GM20431 (cell line): ENCODE results near the gene ADCY7.
"Not testable (repeated sequence)": the region's sequence is repeated elsewhere in the genome, so short reads cannot be mapped to it uniquely, and the experiment has no call there.

Source experiments
- in situ Hi-C: fragments of 300-500 bp; cut with MseI, MboI; formaldehyde crosslinking; loops from one replicate; pipeline ENCODE4 v1.15.0; 2020; ENCODE audit warnings: low sequenced_read_pairs; ENCODE audit not compliant: unreplicated experiment

Gene ADCY7

DNA sequence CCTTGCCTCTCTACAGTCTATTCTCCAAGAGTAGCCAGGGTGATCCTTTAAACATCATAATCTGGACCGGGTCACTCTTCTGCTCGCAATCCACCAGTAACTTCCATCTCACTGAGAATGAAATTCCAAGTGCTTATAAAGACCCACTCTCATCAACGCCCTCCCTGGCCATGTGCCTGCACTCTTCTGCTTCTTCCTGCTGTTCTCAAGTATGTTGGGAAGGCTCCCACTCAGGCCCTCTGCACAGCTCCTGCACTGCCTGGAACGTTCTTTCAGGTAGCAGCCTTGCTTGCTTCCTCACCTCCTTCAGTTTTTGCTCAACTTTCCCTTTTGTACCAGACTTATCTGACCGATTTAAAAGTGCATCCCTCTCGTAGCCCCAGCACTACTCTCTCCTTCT lies 58.0 kb downstream of the ADCY7 start:
- in situ Hi-C loops: no loop called here

DNA sequence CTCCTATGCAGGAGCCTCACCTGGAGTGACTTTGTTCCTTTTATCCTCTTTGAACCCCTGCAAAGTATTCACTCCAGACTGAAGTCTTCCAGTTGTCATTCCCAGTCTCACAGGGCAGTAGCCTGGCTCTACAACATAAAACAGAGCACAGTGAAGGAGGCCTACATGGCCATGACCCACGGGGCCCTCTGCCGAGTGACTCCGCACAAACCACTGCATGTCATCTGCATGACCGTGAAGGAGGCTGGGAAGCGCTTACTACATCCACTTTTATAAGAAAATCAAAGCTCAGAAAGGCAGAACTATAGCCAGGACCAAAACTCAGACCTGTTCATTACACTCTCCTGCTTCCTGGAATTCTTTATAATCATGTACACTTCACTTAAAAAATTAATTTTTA lies 59.9 kb downstream of the ADCY7 start:
- in situ Hi-C loops: no loop called here

DNA sequence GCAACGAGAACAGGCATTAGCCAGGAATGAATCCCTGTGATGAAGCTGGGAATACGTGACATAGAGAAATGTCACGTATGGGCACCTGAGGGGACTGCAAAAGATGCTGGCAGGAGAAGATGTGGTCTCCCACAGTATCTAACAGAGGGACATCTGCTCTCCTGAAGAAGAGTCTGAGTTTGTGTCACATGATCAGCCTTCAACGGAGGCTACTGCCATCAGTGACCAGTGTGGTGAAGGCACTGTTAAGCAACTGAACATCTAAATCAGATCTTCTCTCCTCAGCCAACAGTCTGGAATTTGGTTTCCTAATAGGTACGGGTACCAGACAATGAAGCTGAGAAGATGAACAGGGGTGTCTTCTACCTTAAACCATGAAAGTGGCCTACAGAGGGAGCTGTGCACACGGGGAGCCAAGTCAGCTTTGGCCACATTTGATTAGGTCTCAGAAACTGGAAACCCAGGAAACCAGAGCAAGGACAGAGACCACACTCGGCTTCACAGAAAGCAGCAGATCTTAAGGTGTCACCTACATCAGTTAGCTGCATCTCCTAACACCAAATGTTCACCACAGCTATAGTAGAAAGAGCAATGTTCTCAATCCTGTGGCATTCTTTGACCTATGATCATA lies 60.6 kb downstream of the ADCY7 start:
- in situ Hi-C loops: no loop called here

DNA sequence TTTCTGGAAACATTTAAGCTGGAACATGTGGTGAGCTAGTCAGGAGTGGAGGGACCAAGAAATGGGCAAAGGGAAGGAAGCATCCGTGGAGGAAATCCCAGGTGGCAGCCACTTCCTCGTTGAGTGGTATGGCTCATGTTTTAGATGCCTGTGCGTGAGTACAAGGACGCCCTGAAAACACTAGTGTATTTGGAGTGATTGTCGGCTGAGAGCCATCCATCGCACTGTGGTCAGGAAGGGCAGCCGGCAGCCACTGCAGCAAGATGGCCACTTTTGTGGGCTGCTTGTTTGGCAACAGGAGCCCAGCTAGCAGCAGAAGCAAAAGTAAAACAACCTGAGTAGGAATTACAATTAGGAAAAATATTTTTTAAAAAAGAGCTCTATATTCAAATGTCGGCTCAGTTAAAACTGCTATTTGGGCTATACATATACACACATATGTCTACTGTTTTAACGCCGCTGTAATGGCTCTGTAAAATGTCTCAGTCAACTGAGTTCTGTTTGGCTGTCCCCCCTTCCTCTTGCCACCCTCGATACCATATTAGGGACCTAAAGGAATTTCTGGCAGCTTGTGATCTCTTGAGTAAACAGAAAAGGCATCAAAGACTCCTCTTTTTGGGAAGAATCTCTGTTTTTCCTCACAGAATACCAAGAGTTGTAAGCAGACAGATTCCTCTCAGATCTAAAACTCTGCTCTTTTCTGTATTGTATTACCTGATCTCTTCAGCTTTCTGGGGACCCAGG lies 63.3 kb downstream of the ADCY7 start:
- in situ Hi-C loops: no loop called here

DNA sequence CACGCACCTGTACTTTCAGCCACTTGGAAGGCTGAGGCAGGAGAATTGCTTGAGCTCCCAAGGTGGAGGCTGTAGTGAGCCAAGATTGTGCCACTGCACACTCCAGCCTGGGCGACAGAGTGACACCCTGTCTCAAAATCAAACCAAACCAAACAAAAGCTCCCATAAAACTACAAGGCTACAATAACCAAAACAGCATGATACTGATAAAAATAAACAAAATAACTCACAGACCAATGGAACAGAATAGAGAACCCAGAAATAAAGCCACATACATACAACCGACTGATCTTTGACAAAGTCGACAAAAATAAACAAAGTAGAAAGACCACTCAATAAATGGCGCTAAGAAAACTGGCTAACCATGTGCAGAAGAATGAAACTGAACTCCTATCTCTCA lies 65.2 kb downstream of the ADCY7 start:
- in situ Hi-C loops: no loop called here

- in situ Hi-C loops: no loop called here
Measured at GRCh38 chr16:50332599-50332998, 66.2 kb downstream of the ADCY7 start.

GRCh38 chr16:50334106-50334975 lies 68.0 kb downstream of the ADCY7 start:
- in situ Hi-C loops: no loop called here

- in situ Hi-C loops: no loop called here
Measured at GRCh38 chr16:50335196-50335958, 69.0 kb downstream of the ADCY7 start.

- in situ Hi-C loops: no loop called here
Measured at GRCh38 chr16:50336884-50337283, 70.5 kb downstream of the ADCY7 start.

DNA sequence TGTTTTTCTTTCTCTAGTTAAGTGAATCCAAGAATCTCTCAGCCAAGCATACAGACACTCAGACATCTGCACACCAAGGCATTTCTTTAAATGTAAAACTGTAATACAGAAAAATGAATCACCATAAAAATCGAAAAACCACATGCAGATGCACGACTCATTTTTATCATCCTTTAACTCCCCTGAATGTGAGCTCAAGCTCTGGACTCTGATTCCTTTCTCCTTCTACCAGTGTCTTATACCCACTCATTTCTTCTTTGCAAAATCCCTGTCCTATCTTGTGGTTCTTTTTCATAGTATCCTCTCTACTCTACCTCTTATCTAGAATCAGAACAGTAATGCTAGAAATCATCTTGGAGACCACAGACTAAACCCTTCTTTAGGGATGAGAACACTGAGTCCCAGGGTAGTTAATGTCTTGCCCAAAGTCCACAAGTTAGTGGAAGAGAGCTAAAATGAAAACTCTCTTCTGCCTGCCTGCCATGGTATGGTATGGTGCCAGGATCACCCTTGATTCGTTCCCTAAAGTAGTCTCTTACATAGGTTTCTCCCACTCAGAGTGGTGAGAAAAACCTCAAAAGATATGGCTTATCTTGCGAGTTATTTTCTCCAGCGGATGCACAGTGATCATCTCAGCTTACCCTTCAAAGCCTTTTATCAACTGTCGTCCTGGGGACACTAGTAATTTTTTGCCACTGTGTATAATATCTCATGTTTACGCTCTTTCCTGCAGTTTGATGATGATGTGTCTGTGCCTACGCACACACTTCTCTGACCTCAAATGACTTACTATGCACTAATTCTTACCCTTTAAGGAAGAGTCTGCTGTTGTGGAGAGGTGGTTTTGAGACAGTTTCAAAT lies 72.2 kb downstream of the ADCY7 start:
- in situ Hi-C loops: no loop called here

DNA sequence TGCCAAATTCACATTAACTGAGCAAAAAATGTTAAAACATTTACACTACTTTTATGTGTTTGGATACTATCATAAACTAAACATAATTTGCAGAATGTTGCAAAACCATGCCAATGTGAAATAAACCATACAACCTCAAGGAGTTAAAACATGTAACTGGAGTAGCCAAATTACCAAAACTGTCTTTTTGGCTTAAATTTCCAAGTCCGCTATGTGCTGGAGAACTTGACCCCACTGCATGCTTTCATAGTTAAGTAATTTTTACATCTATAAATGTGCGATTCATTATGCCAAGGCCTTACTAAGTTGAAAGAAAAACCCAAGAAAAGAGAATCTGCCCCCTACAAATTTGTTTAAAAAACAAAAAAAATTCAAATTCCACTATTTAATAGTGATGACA lies 74.2 kb downstream of the ADCY7 start:
- in situ Hi-C loops: no loop called here

- in situ Hi-C loops: not testable (repeated sequence)
Measured at GRCh38 chr16:50343566-50343965, 77.2 kb downstream of the ADCY7 start.

- in situ Hi-C loops: not testable (repeated sequence)
Measured at GRCh38 chr16:50345210-50345609, 78.9 kb downstream of the ADCY7 start.

DNA sequence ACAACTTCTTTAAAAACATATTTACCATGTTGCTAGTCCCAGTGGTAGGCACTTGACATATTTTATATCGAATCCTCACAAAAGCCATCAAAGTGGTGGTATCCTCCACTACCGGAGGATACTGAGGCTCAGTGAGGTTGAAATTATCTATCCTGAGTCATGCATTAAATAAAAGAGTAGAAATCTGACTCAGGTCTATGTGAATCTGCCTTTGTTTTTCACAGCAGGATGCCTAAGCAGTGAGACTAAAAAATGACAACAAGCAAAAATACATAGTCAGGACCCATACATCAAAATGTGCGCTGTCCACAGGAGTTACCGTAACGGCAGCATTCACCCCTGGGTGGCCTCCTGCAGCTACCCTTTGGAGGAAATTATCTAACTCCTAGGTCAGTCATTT lies 84.8 kb downstream of the ADCY7 start:
- in situ Hi-C loops: loop anchor here (25.0 kb wide), 1 partner anchor 114 kb away; no protein-coding TSS in a partner anchor

- in situ Hi-C loops: loop anchor here (25.0 kb wide), 1 partner anchor 115 kb away; no protein-coding TSS in a partner anchor
Measured at GRCh38 chr16:50351952-50352351, 85.6 kb downstream of the ADCY7 start.

- in situ Hi-C loops: loop anchor here (25.0 kb wide), 1 partner anchor 117 kb away; no protein-coding TSS in a partner anchor
Measured at GRCh38 chr16:50354082-50354481, 87.7 kb downstream of the ADCY7 start.

- in situ Hi-C loops: loop anchor here (25.0 kb wide), 1 partner anchor 118 kb away; no protein-coding TSS in a partner anchor
Measured at GRCh38 chr16:50354629-50355456, 88.5 kb downstream of the ADCY7 start.

GRCh38 chr16:50359626-50360025 lies 93.3 kb downstream of the ADCY7 start:
- in situ Hi-C loops: loop anchor here (25.0 kb wide), 1 partner anchor 122 kb away; no protein-coding TSS in a partner anchor
